Kidney glomerular epithelial cell (primary cell): ENCODE measurements around the gene SYTL1.
"Not testable (repeated sequence)": the region's sequence is repeated elsewhere in the genome, so short reads cannot be mapped to it uniquely, and the experiment has no call there.

Experiments
- DNase-seq: peaks from one replicate; lab custom pipeline; 2025; lab: John Stamatoyannopoulos, UW

SYTL1 gene

GRCh38 chr1:27384797-27385196, 43.0 kb downstream of the SYTL1 start:
- not testable (repeated sequence) for DNase-seq

GRCh38 chr1:27388337-27389005, 46.6 kb downstream of the SYTL1 start:
- peak; percentile 39 for DNase-seq

DNA sequence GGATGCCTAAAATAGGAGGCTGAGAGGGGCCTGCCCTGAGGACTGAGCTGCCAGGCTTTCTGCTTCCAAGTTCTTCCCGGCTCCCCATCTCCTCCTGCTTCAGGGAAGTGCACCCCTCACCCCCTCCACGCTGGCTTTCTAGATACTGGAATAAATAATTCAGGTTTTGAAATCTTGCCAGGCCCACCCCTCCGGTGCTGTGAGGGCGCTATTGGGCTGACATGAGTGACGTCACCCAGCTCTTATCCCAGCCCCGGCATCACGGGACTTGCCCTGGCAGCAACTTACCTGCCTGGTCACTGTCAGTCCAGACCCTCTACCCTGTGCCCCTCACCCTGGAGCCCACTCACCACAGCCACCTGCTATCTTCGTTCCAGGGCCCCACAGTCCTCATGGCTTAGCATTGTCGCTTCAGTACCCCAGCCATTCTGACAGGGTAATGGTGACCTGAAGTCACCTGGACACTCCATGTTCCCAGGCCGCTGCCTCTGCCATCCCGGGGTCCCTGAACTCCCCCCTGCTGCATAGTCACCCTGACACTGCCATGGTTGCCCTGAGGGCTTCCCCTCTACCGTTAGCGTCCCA, 49.8 kb downstream of the SYTL1 start:
- DNase-seq: no peak

- peak; percentile 81 for DNase-seq
Measured at GRCh38 chr1:27392096-27392777, 50.4 kb downstream of the SYTL1 start, which contains the start of gene GPR3. Gene GPR3 (plus strand): TSS chr1:27392622. CDS start chr1:27393799, 1,177 bp downstream.

- no peak for DNase-seq
Measured at GRCh38 chr1:27392778-27393635, 51.2 kb downstream of the SYTL1 start.

DNA sequence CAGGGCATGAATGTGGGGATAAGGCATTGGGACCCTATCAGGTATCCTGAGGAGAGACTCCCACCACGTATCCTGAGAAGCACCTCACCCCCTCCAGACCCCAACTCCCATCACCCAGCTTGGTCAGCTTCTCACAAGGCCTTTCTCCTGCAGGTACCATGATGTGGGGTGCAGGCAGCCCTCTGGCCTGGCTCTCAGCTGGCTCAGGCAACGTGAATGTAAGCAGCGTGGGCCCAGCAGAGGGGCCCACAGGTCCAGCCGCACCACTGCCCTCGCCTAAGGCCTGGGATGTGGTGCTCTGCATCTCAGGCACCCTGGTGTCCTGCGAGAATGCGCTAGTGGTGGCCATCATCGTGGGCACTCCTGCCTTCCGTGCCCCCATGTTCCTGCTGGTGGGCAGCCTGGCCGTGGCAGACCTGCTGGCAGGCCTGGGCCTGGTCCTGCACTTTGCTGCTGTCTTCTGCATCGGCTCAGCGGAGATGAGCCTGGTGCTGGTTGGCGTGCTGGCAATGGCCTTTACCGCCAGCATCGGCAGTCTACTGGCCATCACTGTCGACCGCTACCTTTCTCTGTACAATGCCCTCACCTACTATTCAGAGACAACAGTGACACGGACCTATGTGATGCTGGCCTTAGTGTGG, 51.9 kb downstream of the SYTL1 start:
- no peak for DNase-seq

GRCh38 chr1:27394282-27394658, 52.4 kb downstream of the SYTL1 start:
- no peak for DNase-seq

DNA sequence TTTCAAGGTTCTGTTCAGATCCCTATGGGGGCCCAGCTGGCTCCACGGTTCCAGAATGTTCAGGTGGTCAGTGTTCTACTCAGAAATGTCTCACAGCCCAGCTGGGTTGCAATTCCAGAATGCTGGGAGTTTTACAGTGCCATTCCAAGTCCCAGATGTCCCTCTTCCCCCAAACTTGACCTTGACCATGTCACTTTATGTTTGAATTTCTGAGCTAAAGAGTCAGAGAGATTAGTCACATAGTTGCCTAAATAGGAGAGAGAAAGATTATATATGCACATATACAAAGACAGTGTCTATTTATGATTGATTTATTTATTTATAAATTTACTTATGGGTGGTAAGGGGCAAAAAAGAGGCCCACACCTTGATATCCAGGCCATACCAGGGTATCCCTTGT, 53.1 kb downstream of the SYTL1 start:
- DNase-seq: no peak

DNA sequence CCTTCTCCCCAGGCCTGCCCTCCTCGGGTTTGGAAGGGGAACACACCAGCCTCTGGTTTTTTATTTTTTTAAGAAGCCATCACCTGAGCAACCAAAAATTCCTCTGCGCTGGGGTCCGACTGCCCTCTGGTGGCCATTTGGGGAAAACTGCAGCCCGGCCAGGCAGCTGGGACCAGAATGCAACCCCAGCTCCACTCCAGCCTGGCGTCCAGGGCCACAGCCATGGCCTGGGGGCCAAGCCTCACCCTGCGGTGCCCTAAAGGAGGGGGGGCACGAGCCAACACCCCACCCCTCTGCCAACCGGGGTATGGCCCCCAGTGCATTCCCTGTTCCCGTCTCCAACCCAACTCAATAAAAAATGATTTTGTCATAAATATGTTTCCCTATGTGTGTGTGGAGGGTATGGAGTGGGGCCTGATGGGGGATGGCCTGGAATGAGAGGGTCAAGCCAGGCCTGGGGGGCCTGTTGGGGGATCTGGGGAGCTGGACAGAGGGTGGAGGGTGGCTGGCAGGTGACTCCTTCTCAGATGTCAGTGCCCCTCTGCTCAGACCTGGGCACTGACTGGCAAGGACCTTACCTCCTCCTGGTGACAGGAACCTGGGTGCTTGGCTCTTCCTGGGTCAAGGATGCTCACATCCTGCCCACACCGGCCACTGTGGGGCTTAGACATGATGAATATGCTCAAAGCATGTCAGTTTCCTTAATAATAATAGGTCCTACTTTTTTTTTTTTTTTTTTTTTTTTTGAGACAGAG, 53.8 kb downstream of the SYTL1 start:
- peak; percentile 45 for DNase-seq

GRCh38 chr1:27397110-27397509, 55.3 kb downstream of the SYTL1 start:
- no peak for DNase-seq

DNA sequence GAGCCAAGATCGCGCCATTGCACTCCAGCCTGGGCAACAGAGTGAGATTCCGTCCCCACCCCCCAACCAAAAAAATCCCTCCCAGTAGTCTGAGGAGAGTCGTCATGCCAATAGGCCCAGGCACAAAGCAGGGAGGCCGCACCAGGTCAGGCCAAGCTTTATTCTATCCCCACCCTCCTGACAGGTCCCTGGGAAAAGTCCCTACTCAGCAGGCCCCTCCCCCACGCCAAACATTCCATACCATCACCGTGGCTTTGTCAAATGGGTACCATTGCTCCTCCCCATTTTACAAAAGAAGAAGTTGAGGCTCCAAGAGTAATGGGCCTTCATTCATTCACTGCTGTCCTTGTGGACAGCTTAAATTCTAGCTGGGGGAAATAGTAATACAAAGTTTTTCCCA, 55.9 kb downstream of the SYTL1 start:
- DNase-seq: no peak

DNA sequence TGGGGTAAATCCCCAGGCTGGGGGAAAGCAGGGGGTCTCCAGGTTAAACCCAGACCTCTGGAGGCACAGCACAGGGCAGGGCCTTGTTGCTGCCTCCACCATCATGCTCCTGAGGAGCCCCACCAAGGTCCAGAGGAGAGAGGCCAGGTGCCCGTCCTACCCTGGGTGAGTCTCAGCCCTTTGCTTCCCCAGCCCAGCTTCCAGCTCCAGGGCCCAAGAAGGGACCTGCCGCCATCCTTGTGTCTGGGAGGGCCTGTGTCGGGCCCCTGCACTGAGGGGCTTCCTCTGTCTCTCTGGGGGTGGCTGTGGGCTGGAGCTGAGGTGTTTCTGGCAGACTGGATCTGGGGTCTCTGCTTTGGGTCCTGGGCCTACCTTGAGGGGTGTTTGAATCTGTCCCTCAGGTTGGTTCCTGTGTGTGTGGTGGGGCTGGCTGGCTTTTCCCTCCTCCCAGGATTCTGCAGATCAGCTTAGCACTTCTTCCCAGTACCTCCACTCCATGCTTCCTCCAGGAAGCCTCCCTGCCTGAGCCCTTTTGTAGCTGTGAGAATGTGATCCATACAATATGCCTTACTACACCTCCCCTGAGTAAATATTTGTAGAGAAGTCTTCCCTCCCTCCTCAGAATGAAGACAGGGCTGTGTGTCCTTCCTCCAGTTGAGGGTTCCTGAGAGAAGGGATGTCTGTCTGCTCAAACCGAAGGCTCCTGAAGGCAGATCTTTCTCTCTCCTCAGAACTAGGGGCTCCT, 56.8 kb downstream of the SYTL1 start:
- no peak for DNase-seq

DNA sequence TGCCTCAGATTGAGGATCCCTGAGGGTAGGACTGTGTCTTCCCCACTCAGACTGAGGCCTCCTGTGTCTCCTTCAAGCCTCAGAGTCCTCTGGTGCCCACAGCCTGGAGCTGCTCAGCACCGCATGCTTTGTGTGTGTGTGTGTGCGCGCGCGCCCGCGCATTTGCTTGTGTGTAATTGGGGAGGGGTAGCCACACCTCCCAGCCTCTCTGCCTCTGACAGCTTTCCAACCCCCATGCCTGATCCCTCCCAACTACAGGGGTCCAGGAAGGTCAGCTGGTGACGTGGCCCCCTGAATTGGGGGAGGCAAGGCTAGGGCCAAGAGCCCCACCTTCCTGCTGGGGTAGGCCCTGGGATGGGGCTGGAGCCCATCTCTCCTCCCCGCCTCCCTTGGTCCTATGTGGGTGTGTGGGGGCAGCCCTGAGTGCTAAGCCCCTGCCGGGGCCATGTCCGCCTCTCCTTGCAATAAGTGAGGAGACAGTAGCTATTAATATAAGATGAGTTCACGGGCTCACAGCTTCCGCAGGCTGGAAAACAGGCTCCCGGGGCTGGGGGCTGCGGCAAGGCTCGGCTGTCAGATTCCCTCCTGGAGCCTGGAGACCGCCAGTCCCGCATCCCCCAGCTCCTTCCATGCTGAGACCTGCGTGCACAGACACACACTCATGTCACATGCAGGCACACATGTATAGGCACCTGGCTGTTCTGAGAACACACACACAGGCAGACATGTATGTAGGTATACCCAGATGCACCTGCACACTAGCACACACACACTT, 57.6 kb downstream of the SYTL1 start:
- no peak for DNase-seq

- DNase-seq: no peak
Measured at GRCh38 chr1:27400082-27400962, 58.5 kb downstream of the SYTL1 start.

DNA sequence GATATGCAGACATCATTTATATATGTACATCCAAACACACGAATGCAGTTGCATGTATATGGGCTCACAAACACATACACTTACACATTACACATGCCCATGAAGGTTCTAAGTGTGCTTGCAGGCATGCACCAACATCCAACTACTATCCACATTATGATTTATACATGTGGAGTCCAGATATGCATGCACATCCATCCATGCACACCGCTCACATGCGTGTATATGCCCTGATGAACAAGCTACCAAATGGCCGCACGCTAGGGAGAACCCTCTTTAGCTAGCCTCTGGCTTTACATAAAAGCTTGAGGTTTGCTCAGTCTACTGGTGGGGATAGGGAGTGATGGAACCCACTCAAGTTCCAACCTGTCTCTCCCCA, 59.1 kb downstream of the SYTL1 start:
- DNase-seq: no peak

DNA sequence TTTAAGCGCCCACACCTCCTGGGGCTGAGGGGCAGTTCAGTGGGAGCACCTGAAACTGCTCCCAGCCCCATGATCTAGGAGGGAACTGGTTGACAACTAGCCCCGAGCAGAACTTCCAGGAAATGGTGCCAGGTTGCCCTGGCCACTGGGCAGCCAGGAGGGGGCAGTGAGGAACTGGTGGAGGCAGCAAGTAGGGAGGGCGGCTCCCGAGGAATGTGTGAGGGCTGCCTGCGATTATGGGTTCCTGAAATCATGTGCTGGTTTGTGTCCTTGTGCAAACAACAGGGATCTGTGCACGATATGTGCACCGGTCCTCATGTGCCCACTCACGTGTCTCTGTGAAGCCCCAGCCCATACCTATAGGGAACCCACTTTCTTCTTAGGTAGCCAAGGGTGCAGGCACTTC, 60.5 kb downstream of the SYTL1 start:
- DNase-seq: peak; percentile 55

DNA sequence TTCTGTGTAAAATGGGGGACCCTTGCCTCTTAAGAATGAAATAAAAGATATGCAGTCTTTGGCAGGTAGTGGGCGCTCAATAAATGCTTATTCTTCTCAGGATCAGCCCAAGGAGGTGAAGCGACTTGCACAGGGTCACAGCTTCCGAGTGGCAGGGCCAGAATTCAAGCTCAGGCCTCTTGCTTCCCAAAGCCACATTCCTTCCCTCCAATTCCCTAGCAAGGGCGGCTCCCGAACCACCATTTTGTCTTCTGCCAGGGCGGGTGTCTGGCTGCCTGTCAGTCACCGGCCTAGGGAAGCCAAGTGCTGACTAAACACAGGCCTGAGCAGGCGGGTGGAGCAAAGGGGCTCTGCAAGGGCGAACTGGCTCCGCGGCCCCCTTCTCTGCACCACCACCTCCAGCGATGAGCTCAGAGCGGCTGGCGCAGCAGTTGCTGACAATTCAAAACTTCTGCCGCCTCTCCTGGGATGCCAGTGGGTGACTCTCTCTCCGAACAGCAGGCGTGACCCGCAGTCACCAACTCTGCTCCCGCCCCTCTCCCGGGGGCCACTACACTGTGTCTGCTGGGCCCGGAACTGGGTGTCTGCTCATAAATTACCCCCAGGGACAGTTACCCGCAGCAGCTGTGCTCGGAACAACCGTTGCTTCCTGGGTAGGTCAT, 61.4 kb downstream of the SYTL1 start:
- no peak for DNase-seq
